Measurements from ENCODE around the gene ZNF804B.

The ZNF804B gene

DNA sequence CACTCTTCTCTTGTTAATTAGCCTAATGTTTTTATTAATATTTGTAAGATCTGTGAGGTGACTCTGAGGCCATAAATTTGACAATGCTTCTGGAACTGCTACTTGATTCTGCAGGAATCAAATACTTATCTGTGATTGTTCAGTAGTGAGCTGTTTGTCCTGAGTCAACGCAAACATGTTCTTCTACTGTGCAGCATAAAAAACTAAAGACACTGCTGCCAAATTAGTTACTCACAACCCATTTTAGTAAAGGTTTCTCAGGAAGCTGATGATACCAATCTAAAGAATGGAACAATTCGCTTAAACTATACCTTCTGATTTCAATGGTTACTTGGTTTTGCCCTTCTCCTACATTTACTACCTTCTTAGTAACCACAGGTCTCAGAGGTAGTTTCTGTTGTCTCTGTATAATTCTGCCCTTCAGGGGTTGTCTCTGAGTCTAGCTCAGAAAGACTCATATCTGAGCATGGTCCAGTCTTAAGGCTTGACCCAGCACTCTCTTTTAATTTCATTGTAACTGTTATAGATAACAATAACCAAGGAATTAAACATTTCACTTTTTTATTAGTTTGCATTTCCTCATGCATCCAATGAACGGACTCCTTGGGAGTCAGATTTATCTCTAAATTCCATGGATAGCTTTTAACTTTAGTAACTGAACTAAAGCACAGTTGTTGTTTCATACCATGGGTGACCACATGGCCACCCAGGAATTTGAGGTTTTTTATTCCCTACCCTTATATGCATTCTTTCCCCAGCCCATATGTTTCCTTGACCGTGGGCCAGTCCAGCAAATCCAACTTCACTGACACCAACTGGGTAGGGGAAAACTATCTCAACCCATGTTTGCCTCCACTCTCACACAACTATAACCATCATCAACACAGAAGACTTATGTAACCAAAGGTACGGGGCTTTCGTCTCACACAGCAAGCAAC lies 345.5 kb downstream of the ZNF804B start:
- Histone ChIP-seq H3K9me3 (ENCODE audit: control insufficient read depth in 5 of 5, low read length in 5 of 5) (no peaks in the 10 kb centered on the region), H3K36me3 (ENCODE audit: control insufficient read depth in 5 of 5, insufficient read depth in 5 of 5, low read length in 5 of 5) (no peaks in the 10 kb centered on the region), H3K27me3 (ENCODE audit: control insufficient read depth in 5 of 5, insufficient read depth in 4 of 5, low read length in 5 of 5) (no peaks in the 10 kb centered on the region), H3K27ac (ENCODE audit: low read depth, low read length) (no peak overlapping the region), H3K4me1 (ENCODE audit: control insufficient read depth in 5 of 5, insufficient read depth in 5 of 5, low read length in 5 of 5) (peaks cover 0 to 3% (median 0%) of the 10 kb centered on the region in 5 donors), H3K9ac (ENCODE audit: low read length in 5 of 5) (no peak overlapping the region), H3K4me3 (ENCODE audit: low read depth in 1 of 5, low read length in 5 of 5) (no peak overlapping the region)

DNA sequence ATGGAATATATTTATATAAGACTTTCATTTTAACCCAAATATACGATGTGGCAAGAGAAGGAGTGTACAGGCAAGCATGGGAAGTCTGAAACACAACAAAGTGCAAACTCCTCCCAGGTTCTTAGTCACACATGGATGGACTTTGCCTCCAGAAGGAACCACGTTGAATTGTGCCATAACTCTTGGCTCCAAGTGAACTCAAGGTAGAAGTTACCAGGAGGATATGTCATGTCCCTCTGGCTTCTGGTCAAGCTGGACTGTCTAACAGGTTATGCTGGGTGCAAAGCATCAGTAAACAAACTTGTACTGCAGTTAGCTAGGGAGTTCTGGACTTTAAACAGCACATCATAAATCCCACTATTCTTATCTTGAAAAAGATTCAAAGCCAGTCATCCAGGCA lies 364.4 kb downstream of the ZNF804B start:
- no peaks in the 10 kb centered on the region for H3K4me1 ChIP-seq (ENCODE audit: control insufficient read depth in 5 of 5, insufficient read depth in 5 of 5, low read length in 5 of 5)
- no peaks in the 10 kb centered on the region for H3K36me3 ChIP-seq (ENCODE audit: control insufficient read depth in 5 of 5, insufficient read depth in 5 of 5, low read length in 5 of 5)
- no peak overlapping the region for H3K4me3 ChIP-seq (ENCODE audit: low read depth in 1 of 5, low read length in 5 of 5)
- H3K27ac ChIP-seq (ENCODE audit: low read depth, low read length) = no peak overlapping the region
- H3K9me3 ChIP-seq (ENCODE audit: control insufficient read depth in 5 of 5, low read length in 5 of 5) = no peaks in the 10 kb centered on the region
- H3K9ac ChIP-seq (ENCODE audit: low read length in 5 of 5) = no peak overlapping the region
- no peaks in the 10 kb centered on the region for H3K27me3 ChIP-seq (ENCODE audit: control insufficient read depth in 5 of 5, insufficient read depth in 4 of 5, low read length in 5 of 5)

DNA sequence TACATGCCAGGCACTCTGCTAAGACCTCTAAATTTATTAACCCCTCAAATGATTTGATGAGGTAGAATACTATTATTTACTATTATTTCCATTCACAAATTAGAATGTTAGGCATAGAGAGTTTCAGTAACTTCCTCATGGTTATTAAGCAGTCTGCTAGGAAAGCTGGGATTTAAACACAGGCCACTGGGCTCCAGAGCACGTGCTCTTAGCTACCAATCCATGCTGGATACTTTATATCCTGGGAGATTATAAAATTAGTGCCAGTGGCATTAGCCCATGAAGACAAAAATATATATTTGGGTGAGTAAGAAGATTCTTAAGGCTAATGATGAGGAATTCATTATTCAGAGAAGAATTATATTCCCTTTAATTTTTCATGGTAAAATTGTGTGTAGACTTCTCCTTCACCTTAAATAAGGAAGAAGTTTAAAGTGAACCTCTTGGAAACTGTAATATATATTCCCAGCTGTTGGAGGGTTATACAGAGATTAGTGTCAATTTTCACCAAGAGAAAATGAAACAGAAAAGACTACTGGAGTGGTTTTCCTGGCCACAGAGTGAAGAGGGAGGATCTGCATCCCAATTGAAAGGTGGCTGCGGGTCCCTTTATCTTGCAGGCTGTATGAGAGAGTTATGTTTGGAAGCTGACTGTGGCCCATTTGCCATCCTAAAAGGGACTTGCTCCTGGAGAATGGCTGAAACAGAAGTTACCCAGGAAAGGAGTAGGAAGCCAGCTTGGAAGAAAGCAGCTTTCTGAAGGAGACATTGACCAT lies 370.3 kb downstream of the ZNF804B start:
- no peak overlapping the region for H3K27ac ChIP-seq (ENCODE audit: low read depth, low read length)
- no peaks in the 10 kb centered on the region for H3K9me3 ChIP-seq (ENCODE audit: control insufficient read depth in 5 of 5, low read length in 5 of 5)
- no peaks in the 10 kb centered on the region for H3K27me3 ChIP-seq (ENCODE audit: control insufficient read depth in 5 of 5, insufficient read depth in 4 of 5, low read length in 5 of 5)
- H3K4me3 ChIP-seq (ENCODE audit: low read depth in 1 of 5, low read length in 5 of 5) = no peak overlapping the region
- H3K9ac ChIP-seq (ENCODE audit: low read length in 5 of 5) = no peak overlapping the region
- H3K4me1 ChIP-seq (ENCODE audit: control insufficient read depth in 5 of 5, insufficient read depth in 5 of 5, low read length in 5 of 5) = no peaks in the 10 kb centered on the region
- no peaks in the 10 kb centered on the region for H3K36me3 ChIP-seq (ENCODE audit: control insufficient read depth in 5 of 5, insufficient read depth in 5 of 5, low read length in 5 of 5)

DNA sequence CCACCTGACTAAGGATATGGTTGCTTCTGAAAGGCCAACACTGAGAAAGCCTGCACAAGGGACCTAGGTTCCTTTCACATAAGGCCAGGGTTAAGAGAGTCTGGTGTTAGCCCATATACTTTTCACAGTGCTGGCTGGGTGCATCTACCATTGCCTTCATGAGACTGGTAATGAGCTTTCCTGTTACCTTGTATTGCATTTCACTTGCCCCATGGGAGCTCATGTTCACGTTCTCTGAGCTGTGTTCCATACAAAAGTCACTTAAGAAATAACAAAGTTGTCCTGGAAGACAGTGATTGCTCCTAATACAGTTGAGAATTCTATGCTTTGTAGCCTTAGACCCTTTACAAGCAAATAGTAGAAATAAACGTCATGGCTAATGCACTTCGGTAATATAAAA lies 373.9 kb downstream of the ZNF804B start:
- Histone ChIP-seq H3K27ac (ENCODE audit: low read depth, low read length) (no peak overlapping the region), H3K9me3 (ENCODE audit: control insufficient read depth in 5 of 5, low read length in 5 of 5) (peaks cover 0 to 3% (median 0%) of the 10 kb centered on the region in 5 donors), H3K9ac (ENCODE audit: low read length in 5 of 5) (no peak overlapping the region), H3K4me3 (ENCODE audit: low read depth in 1 of 5, low read length in 5 of 5) (no peak overlapping the region), H3K27me3 (ENCODE audit: control insufficient read depth in 5 of 5, insufficient read depth in 4 of 5, low read length in 5 of 5) (no peaks in the 10 kb centered on the region), H3K4me1 (ENCODE audit: control insufficient read depth in 5 of 5, insufficient read depth in 5 of 5, low read length in 5 of 5) (no peaks in the 10 kb centered on the region), H3K36me3 (ENCODE audit: control insufficient read depth in 5 of 5, insufficient read depth in 5 of 5, low read length in 5 of 5) (no peaks in the 10 kb centered on the region)

DNA sequence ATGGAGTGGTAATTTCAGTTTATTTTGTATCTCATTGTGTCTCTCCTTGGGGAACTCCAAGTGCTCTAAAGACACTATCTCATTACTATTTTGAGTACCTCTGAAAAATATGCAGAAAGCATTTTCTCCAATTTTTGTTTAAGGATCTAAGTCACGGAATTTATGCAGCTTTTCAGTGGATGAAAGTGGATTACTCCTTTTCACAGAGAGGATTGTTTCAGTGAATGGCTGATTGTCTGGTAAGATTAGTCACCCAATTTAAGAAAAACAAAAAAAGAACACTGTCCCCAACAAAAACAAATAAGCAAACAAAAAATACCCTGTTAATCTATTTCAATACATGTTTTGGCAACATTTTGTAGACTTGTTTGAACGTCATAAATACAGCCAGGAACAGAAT lies 374.3 kb downstream of the ZNF804B start:
- no peaks in the 10 kb centered on the region for H3K4me1 ChIP-seq (ENCODE audit: control insufficient read depth in 5 of 5, insufficient read depth in 5 of 5, low read length in 5 of 5)
- no peaks in the 10 kb centered on the region for H3K27me3 ChIP-seq (ENCODE audit: control insufficient read depth in 5 of 5, insufficient read depth in 4 of 5, low read length in 5 of 5)
- H3K27ac ChIP-seq (ENCODE audit: low read depth, low read length) = no peak overlapping the region
- peaks cover 0 to 3% (median 0%) of the 10 kb centered on the region in 5 donors for H3K9me3 ChIP-seq (ENCODE audit: control insufficient read depth in 5 of 5, low read length in 5 of 5)
- H3K36me3 ChIP-seq (ENCODE audit: control insufficient read depth in 5 of 5, insufficient read depth in 5 of 5, low read length in 5 of 5) = no peaks in the 10 kb centered on the region
- no peak overlapping the region for H3K4me3 ChIP-seq (ENCODE audit: low read depth in 1 of 5, low read length in 5 of 5)
- H3K9ac ChIP-seq (ENCODE audit: low read length in 5 of 5) = no peak overlapping the region

DNA sequence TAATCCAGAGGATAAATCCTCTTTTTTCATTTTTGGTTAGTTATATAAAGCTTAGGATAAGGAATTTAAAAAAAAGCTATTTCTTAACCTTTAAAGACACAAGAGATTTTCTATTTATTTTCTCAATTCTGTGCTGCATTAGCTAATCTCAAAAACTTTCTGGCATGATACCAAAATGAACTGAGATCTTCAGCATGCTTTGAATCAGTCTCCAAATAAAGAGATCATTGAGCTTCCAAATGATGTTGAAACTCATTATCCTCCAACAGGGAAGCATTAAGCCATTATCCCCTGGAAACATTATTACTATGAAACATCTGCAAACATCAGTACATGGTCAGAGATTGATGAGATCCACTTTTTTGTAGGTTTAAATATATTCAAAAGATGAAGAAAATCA lies 386.3 kb downstream of the ZNF804B start:
- Histone ChIP-seq H3K9me3 (ENCODE audit: control insufficient read depth in 5 of 5, low read length in 5 of 5) (peaks cover 0 to 12% (median 3%) of the 10 kb centered on the region in 5 donors), H3K4me1 (ENCODE audit: control insufficient read depth in 5 of 5, insufficient read depth in 5 of 5, low read length in 5 of 5) (no peaks in the 10 kb centered on the region), H3K36me3 (ENCODE audit: control insufficient read depth in 5 of 5, insufficient read depth in 5 of 5, low read length in 5 of 5) (no peaks in the 10 kb centered on the region), H3K27ac (ENCODE audit: low read depth, low read length) (no peak overlapping the region), H3K27me3 (ENCODE audit: control insufficient read depth in 5 of 5, insufficient read depth in 4 of 5, low read length in 5 of 5) (no peaks in the 10 kb centered on the region), H3K9ac (ENCODE audit: low read length in 5 of 5) (no peak overlapping the region), H3K4me3 (ENCODE audit: low read depth in 1 of 5, low read length in 5 of 5) (no peak overlapping the region)

DNA sequence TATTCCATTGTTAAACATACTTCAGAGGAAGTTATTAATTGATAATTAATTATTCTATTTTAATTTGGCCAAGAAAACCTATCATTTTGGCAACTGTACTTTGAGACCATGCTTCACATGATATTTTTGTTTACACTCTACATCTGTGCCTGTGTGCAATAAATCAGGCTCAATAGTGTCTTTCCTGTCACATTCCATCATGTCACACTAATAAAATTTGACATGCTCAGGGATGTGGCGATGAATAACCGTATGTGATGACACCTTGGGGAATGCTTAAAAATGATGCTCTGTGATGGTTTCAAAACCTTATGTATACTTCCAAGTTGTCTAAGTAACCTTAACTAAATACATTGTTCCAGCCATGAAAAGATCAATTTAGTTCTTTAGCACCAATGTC lies 400.6 kb downstream of the ZNF804B start:
- no peak overlapping the region for H3K9ac ChIP-seq (ENCODE audit: low read length in 5 of 5)
- H3K4me3 ChIP-seq (ENCODE audit: low read depth in 1 of 5, low read length in 5 of 5) = no peak overlapping the region
- H3K9me3 ChIP-seq (ENCODE audit: control insufficient read depth in 5 of 5, low read length in 5 of 5) = no peaks in the 10 kb centered on the region
- H3K36me3 ChIP-seq (ENCODE audit: control insufficient read depth in 5 of 5, insufficient read depth in 5 of 5, low read length in 5 of 5) = no peaks in the 10 kb centered on the region
- no peaks in the 10 kb centered on the region for H3K27me3 ChIP-seq (ENCODE audit: control insufficient read depth in 5 of 5, insufficient read depth in 4 of 5, low read length in 5 of 5)
- no peaks in the 10 kb centered on the region for H3K4me1 ChIP-seq (ENCODE audit: control insufficient read depth in 5 of 5, insufficient read depth in 5 of 5, low read length in 5 of 5)
- H3K27ac ChIP-seq (ENCODE audit: low read depth, low read length) = no peak overlapping the region

DNA sequence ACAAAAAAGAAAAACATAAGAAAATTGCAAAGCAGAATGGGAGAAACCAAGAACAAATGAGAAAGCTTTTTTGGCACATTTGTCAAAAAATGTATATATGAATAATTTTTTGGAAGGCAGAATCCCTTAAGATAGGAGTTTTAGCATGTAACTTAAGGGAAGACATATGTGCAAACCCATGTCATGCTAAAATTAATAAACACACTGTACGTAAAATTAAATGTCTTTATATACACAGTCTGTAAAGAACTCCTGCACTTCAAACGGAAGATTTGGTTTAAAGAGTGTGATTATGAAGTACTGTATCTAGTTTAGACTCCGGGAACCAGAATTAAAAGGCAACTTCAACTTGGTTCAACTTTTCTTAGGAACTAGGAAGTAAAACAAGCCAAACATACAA lies 405.9 kb downstream of the ZNF804B start:
- no peaks in the 10 kb centered on the region for H3K36me3 ChIP-seq (ENCODE audit: control insufficient read depth in 5 of 5, insufficient read depth in 5 of 5, low read length in 5 of 5)
- no peak overlapping the region for H3K27ac ChIP-seq (ENCODE audit: low read depth, low read length)
- no peaks in the 10 kb centered on the region for H3K9me3 ChIP-seq (ENCODE audit: control insufficient read depth in 5 of 5, low read length in 5 of 5)
- no peaks in the 10 kb centered on the region for H3K4me1 ChIP-seq (ENCODE audit: control insufficient read depth in 5 of 5, insufficient read depth in 5 of 5, low read length in 5 of 5)
- no peak overlapping the region for H3K4me3 ChIP-seq (ENCODE audit: low read depth in 1 of 5, low read length in 5 of 5)
- H3K9ac ChIP-seq (ENCODE audit: low read length in 5 of 5) = no peak overlapping the region
- no peaks in the 10 kb centered on the region for H3K27me3 ChIP-seq (ENCODE audit: control insufficient read depth in 5 of 5, insufficient read depth in 4 of 5, low read length in 5 of 5)

DNA sequence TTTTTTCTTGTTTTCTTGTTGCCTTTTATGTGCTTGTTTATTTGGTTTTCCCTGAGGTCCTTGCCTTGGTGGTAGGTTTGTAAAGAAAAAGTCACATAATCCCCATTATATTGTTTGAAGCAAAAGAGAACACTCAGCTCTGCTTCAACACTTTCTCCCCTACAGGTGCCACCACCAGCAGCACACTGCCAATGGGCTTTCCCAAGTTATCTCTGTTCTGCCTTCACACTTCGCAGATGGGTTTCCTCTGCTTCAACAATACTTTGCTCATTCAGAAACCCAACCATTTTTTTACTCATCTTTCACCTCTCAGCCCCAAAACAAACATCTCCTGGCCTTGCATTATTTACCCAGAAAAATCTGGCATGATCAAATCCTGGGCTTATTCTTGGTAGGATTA lies 411.1 kb downstream of the ZNF804B start:
- Histone ChIP-seq H3K27me3 (ENCODE audit: control insufficient read depth in 5 of 5, insufficient read depth in 4 of 5, low read length in 5 of 5) (no peaks in the 10 kb centered on the region), H3K4me3 (ENCODE audit: low read depth in 1 of 5, low read length in 5 of 5) (no peak overlapping the region), H3K9me3 (ENCODE audit: control insufficient read depth in 5 of 5, low read length in 5 of 5) (no peaks in the 10 kb centered on the region), H3K9ac (ENCODE audit: low read length in 5 of 5) (no peak overlapping the region), H3K27ac (ENCODE audit: low read depth, low read length) (no peak overlapping the region), H3K4me1 (ENCODE audit: control insufficient read depth in 5 of 5, insufficient read depth in 5 of 5, low read length in 5 of 5) (no peaks in the 10 kb centered on the region), H3K36me3 (ENCODE audit: control insufficient read depth in 5 of 5, insufficient read depth in 5 of 5, low read length in 5 of 5) (no peaks in the 10 kb centered on the region)

DNA sequence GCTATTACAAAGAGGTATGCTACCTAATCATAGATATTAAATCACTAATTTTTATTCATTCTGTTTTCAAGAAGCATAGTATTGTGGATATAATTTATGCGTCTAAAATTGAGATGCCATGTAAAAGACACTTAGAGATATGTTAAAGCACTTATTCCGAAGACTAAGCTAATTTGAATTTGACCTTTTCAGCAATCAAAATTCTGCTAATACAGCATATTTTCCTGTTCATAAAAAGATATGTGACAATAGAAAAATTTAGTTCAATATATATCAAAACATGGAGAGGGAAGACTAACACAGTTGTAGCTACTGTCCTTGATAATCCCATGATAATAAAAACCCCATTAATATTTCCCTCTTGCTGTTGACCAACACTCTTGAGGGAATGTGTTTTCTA lies 422.6 kb downstream of the ZNF804B start:
- no peak overlapping the region for H3K9ac ChIP-seq (ENCODE audit: low read length in 5 of 5)
- H3K36me3 ChIP-seq (ENCODE audit: control insufficient read depth in 5 of 5, insufficient read depth in 5 of 5, low read length in 5 of 5) = no peaks in the 10 kb centered on the region
- H3K4me3 ChIP-seq (ENCODE audit: low read depth in 1 of 5, low read length in 5 of 5) = no peak overlapping the region
- no peak overlapping the region for H3K27ac ChIP-seq (ENCODE audit: low read depth, low read length)
- H3K9me3 ChIP-seq (ENCODE audit: control insufficient read depth in 5 of 5, low read length in 5 of 5) = peaks cover 0 to 6% (median 0%) of the 10 kb centered on the region in 5 donors
- no peaks in the 10 kb centered on the region for H3K27me3 ChIP-seq (ENCODE audit: control insufficient read depth in 5 of 5, insufficient read depth in 4 of 5, low read length in 5 of 5)
- H3K4me1 ChIP-seq (ENCODE audit: control insufficient read depth in 5 of 5, insufficient read depth in 5 of 5, low read length in 5 of 5) = peaks cover 0 to 3% (median 0%) of the 10 kb centered on the region in 5 donors

Measured in subcutaneous abdominal adipose tissue (tissue), 5 donors.